Motor neuron (in vitro differentiated cells): ENCODE measurements around the gene TMEM239. TPM values are rescaled to one million over a fixed set of nuclear protein-coding genes. Genes with fewer than 3 reads are reported as not detected.
"Not testable (repeated sequence)": the region's sequence is repeated elsewhere in the genome, so short reads cannot be mapped to it uniquely, and the experiment has no call there.

Experiments
- ATAC-seq, 8 experiments: fragments of 200-7000 bp; cut with Tn5 transposase; replicated peaks in 6 of 8; 2 replicates each; pipeline ENCODE4 v1.8.0; 2021; ENCODE audit warnings: mild to moderate bottlenecking in 8 of 8, moderate library complexity in 8 of 8
- H3K27ac ChIP-seq, 2 donors: fragments of 250-450 bp; sonication (Bioruptor Pico); 2 replicates each; pipeline ENCODE4 v1.9.0; 2021; ENCODE audit warnings: antibody characterized with exemption in 2 of 2, mild to moderate bottlenecking in 2 of 2, moderate library complexity in 1 of 2
- H3K4me1 ChIP-seq, 2 donors: fragments of 250-450 bp; sonication (Bioruptor Pico); replicated peaks in 1 of 2; 2 replicates each; pipeline ENCODE4 v1.6.1; 2021; ENCODE audit warnings: antibody characterized with exemption in 2 of 2, mild to moderate bottlenecking in 2 of 2, moderate library complexity in 1 of 2
- H3K4me3 ChIP-seq, 5 donors: fragments of 250-450 bp; sonication (Bioruptor Pico); 2 replicates each; pipeline ENCODE4 v1.9.0; 2021; ENCODE audit warnings: antibody characterized with exemption in 5 of 5, mild to moderate bottlenecking in 5 of 5, moderate library complexity in 4 of 5
- WGBS, 10 experiments: fragments of 450-650 bp; shearing (Covaris generic); methylation state at CpG; one replicate each; pipeline ENCODE4 v1.0.0; 2022; 5-methylcytosine and 5-hydroxymethylcytosine counted together
- in situ Hi-C, 9 experiments: fragments of 400-800 bp; cut with MboI; loops; one replicate each; pipeline ENCODE4 v1.15.0; 2021; ENCODE audit warnings: low sequenced_read_pairs in 9 of 9, low pct_unique_long_range_greater_than_20kb in 2 of 9; ENCODE audit not compliant: unreplicated experiment in 9 of 9
- total RNA-seq, 8 experiments: library from RNA; unstranded; fragments of 300-600 nt; gene quantifications; 2 replicates each; pipeline versions ENCODE4 v1.2.3 to v1.2.4, GENCODE V29; 2022

Gene TMEM239
- total RNA-seq, 8 experiments from 2014 or later, result 0.13 to 1.4 (median 0.27) TPM; not detected in 3

DNA sequence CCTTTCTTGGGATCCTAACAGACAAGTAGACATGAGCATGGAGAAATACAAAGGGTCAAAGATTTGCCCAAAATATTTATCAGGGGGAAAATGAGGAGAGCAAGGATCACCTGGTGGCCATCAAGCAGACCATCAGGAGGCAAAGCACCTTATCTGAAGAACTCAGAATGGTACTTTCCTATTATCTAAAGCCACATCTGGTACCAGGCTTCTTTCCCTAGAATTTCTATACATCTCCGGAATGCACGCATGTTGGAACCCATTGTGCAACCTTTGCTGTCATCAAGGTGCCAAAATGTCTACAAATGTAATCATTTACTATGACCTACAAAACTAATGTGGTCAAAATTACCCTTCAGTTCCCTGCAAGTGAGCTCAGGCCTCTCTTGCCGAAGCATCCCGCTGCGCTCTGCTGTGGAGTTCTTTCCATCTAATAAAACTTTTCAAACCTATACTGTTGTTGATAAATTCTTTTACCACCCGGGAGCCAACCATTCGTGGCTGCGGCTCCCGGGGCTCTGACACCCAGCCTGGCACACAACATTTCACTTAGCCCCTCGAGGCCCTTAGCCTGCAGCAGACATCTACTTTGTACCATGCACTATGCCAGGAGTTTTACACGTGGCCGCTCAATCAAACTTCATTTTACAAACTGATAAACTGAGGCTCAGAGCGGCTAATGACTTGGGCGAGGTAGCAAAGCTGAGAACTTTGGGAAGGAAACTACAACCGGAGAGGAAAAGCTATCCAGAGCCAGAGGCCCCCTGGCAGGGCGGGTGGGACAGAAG is 11.9 kb upstream of the TMEM239 start:
- Histone ChIP-seq H3K27ac (no peak overlapping the region), H3K4me1 (peaks cover 5% of the 10 kb centered on the region in 2 donors), H3K4me3 (no peak overlapping the region)
- 46 to 90% (median 54%) methylated on average over 2 to 11 of the region's 16 CpGs; no CpG with 5 or more reads in 2 of the 10 experiments for WGBS, 10 experiments
- in situ Hi-C loops, result no loop called here
- no peak for ATAC-seq

DNA sequence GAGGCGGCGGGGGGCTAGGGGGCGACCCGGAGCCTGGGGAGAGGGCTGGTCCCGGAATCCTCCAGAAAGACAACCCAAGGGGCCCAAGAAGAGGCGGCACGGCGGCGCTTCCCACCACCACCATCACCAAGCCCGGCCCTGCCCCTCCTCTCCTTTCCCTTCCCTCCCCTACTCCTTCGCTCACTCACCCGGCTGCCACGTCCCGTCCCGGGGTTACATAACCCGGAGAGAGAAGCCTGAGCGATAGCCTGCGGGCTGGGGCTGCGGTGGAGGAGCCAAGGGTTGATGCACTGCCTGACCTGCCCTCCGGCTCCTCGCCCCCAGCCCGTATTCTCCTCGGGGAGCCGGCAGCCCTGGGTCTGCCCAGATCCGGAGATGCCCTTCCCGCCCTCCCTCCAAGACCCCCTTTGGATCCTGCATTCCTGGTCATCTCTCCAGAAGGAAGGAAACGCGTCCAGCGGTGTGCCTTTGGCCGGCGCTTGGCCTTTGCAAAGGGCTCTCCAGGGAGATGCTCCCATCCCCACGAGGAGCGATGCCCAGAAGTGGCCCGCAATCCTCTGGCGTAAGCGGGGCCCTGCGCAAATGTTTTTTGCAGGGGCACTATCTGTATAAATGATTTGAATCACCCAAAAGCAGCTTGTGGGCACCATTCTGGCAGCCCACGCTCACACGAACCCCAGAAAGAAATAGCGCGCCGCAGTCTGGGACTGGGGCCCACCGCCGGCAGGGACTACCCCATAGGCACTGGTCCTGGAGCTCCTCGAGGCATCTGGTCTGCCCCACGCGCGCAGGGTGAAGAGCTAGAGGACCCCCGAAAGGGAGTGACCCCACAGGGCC is 11.1 kb upstream of the TMEM239 start:
- Histone ChIP-seq H3K4me1 (no peaks in the 10 kb centered on the region), H3K27ac (no peak overlapping the region), H3K4me3 (no peak overlapping the region)
- in situ Hi-C loops, result no loop called here
- 0 to 23% (median 8%) methylated on average over 1 to 14 of the region's 49 CpGs; no CpG with 5 or more reads in 6 of the 10 experiments for WGBS, 10 experiments
- peak in 5 of 8 experiments; percentile 29 to 63 (median 36) for ATAC-seq

DNA sequence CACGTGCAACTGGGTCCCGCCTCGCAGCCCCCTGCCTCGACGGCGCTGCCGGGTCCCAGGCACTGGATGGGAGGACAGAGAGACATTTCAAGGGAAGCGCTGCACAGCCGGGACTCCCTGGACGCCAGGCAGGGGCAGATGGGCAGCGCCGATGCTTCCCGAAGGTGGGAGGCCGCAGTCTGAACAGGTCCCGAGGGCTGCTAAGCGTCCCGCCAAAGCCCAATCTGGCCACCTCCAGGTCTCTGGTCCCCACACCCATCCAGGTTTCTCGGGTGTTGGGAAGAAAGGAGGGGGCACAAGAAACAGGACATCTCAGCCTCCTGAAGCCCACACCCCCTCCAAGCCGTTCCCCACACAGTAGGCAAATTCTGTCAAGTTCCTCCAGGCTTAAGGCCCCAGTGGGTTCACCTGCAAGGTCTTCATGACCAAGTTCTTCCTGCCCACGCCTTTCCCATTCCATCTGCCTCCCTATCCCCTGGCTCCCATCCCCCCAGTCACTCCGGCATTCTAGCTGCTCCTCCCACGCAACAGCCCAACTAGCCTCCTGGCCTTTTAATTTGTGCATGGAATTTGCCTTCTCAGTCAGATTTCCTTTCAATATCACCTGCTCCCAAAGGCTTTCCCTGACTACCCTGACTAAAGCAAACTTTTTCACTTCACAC is 10.3 kb upstream of the TMEM239 start:
- in situ Hi-C loops, result no loop called here
- no peak overlapping the region for H3K4me3 ChIP-seq
- ATAC-seq, result no peak

DNA sequence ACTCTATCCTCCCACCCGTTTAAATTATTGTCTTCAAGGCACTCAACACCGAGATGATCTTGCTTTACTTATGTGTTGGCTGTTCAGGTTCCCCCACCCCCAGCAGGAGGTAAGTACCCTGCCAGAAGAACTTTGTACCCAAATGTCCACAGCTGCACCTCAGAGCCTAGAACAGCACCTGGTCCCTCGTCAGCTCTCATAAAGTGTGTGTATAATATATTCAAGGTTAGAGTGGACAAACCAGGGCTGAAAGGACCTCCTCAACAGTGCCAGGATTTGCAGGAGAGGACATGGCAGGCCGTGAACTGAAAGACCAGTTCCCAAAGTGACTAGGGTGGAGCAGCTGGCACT is 9.8 kb upstream of the TMEM239 start:
- WGBS, 10 experiments, result 20 to 71% (median 42%) methylated on average over 1 to 4 of the region's 4 CpGs; no CpG with 5 or more reads in 2 of the 10 experiments
- no peak for ATAC-seq

More for the DNA sequence above, 10.3 kb upstream of the TMEM239 start:
- Histone ChIP-seq H3K27ac (no peak overlapping the region), H3K4me1 (no peaks in the 10 kb centered on the region)
- WGBS, 10 experiments, result 13 to 70% (median 32%) methylated on average over 1 to 12 of the region's 22 CpGs; no CpG with 5 or more reads in 2 of the 10 experiments

DNA sequence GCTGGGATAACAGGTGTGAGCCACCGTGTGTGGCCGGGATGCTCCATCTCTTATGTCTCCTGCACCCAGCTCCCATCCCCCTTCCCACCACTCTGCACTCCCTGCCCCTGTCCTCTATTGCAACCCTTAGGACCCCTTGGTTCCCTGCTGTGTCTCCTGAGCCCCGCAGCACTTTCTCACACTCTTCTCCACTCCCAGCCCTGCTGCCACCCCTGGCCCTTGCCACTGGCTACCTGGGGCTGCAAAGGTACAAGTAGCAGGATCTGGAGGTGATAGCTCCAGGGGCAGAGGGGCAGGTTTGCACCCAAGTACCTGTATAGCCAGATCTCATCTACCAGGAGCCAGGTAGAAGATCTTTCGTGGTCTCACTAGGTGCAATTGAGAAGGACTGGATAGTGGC is 9.1 kb upstream of the TMEM239 start:
- Histone ChIP-seq H3K4me1 (no peaks in the 10 kb centered on the region), H3K4me3 (no peak overlapping the region), H3K27ac (no peak overlapping the region)
- in situ Hi-C loops, result no loop called here
- WGBS, 10 experiments, result 40 to 80% (median 55%) methylated on average over 1 to 2 of the region's 4 CpGs; no CpG with 5 or more reads in 6 of the 10 experiments
- no peak for ATAC-seq

More for the DNA sequence above, 9.8 kb upstream of the TMEM239 start:
- no peak overlapping the region for H3K27ac ChIP-seq
- H3K4me3 ChIP-seq, result no peak overlapping the region
- in situ Hi-C loops, result no loop called here
- no peaks in the 10 kb centered on the region for H3K4me1 ChIP-seq

DNA sequence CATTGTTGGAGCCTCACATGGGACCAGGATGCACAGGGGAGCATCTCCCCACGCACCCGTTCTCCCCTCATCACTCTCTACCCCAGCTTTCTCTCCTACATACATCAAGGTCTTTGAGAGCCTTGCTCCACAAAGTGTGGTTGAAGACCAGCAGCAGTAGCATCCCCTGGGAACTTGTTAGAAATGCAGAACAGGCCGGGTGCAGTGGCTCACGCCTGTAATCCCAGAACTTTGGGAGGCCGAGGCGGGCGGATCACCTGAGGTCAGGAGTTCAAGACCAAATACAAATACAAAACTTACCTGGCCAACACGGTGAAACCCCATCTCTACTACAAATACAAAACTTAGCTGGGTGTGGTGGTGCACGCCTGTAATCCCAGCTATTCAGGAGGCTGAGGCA is 8.2 kb upstream of the TMEM239 start:
- H3K27ac ChIP-seq, H3K4me3 ChIP-seq, in situ Hi-C loops, H3K4me1 ChIP-seq, ATAC-seq: not testable (repeated sequence)
- WGBS, 10 experiments, result 0 to 90% (median 60%) methylated on average over 1 to 2 of the region's 9 CpGs; no CpG with 5 or more reads in 5 of the 10 experiments

DNA sequence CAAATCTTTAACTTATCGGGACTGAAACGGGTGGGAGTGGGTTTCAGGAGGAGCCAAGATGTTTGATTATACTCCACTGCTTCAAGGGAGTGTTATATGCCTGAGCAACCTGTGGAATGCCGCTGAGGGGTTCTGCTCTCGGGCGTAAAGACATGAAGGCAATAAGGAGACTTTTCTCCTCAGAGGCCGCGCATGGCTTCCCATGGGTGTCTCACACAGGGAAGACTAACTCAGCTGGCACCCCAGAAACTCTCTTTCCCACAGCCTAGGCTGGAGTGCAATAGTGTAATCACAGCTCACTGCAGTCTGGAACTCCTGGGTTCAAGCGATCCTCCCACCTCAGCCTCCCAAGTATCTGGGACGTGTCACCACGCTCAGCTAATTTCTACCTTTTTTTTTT is 6.5 kb upstream of the TMEM239 start:
- H3K4me1 ChIP-seq, result no peaks in the 10 kb centered on the region
- H3K27ac ChIP-seq, result no peak overlapping the region
- no peak overlapping the region for H3K4me3 ChIP-seq
- no peak for ATAC-seq
- in situ Hi-C loops, result no loop called here
- WGBS, 10 experiments, result 60 to 100% (median 83%) methylated on average over 1 to 8 of the region's 10 CpGs; no CpG with 5 or more reads in 1 of the 10 experiments

DNA sequence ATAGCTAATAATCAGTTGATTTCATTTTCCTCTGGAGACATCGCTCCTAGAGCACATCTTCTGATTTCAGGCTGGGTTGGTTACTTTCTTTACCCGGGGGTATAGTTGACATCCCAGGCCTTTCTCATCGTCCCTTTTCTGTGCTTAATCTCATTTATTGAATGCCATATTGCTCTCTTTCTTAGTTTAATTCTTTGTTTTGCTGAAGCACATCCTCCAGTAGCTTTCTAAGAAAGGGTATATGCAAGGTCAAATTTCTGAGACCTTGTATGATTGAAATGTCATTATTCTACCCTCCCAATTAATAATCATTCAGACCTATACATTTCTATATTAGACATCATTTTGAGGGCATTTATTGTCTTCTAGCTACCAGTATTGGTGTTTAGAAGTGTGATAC is 4.0 kb upstream of the TMEM239 start:
- Histone ChIP-seq H3K27ac (no peak overlapping the region), H3K4me1 (no peaks in the 10 kb centered on the region), H3K4me3 (no peak overlapping the region)
- 0 to 85% (median 54%) methylated on average over 1 to 3 of the region's 3 CpGs; no CpG with 5 or more reads in 2 of the 10 experiments for WGBS, 10 experiments
- in situ Hi-C loops, result no loop called here
- no peak for ATAC-seq

DNA sequence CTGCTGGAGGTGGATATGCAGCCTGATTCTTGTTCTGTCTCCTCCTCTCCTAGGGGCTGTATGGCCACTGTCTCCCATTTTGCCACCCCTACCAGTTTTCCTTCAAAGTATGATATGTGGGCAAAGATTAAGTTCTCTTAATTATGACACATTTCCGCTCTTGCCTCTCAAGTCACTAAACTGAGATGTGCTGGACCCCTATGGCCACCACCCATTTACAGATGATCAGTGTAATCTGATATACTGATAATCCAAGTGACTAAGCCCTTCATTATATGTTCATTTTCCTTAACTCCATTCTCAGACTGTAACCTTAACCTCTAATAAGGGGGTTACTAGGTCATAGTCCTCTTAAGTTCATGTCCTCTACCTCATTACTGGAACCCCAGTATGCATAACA is 2.1 kb upstream of the TMEM239 start:
- in situ Hi-C loops, result no loop called here
- WGBS, 10 experiments, result 44 to 100% (median 80%) methylated on average over 1 of the region's 1 CpG; no CpG with 5 or more reads in 7 of the 10 experiments
- peak in 3 of 8 experiments; percentile 16 to 46 (median 31) for ATAC-seq

DNA sequence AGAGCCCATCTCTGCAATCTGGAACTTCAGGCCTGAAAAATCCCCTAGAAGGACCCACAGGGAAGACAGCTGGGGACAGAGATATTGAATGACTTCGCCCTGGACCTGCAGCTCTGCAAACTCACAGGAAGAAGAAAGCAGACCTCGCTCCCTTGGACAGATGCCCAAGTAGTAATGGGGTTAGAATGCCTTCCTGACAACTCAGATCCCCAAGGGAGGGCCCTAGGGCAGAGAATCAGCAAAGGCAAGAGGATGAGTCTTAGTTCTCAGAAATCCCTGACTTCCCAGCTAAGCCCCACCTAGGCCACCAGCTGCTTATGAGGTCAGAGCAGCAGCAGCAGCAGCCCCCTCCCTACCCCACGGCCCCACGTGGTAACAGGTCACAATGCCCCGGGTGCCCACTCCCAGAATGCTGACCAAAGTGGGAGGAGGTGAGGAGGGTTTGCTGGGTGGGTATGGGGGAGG is 1.5 kb upstream of the TMEM239 start, which contains the start of gene C20orf141:
C20orf141 (plus strand) TSS at position 401 of the 465 bp plus-strand sequence. CDS start 198 bp downstream, outside the sequence.
- Histone ChIP-seq H3K4me1 (no peaks in the 10 kb centered on the region), H3K4me3 (no peak within 1 kb of the TSS), H3K27ac (no peak within 1 kb of the TSS)
- peak in 3 of 8 experiments; percentile 94 to 96 (median 96) for ATAC-seq
- in situ Hi-C loops, result no loop called here
- 0 to 40% (median 20%) methylated on average over 1 to 5 of the region's 5 CpGs; no CpG with 5 or more reads in 7 of the 10 experiments for WGBS, 10 experiments

More for the DNA sequence above, 2.1 kb upstream of the TMEM239 start:
- no peak overlapping the region for H3K4me3 ChIP-seq
- H3K27ac ChIP-seq, result no peak overlapping the region
- H3K4me1 ChIP-seq, result no peaks in the 10 kb centered on the region

DNA sequence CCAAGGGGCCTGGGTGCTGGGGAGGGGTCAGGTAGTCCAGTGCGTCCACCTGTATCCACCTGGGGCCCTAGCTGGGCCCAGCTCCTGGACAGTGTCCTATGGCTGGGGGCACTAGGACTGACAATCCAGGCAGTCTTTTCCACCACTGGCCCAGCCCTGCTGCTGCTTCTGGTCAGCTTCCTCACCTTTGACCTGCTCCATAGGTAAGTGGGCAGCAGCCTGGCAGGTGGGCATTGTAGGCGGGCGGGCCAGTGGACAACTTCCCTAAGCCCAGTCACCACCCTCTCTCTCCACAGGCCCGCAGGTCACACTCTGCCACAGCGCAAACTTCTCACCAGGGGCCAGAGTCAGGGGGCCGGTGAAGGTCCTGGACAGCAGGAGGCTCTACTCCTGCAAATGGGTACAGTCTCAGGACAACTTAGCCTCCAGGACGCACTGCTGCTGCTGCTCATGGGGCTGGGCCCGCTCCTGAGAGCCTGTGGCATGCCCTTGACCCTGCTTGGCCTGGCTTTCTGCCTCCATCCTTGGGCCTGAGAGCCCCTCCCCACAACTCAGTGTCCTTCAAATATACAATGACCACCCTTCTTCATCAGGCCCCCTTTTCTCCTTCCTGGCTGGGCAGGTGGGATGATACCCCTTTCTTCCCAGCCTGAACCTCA is 793 bp upstream of the TMEM239 start:
- ATAC-seq, result no peak
- H3K27ac ChIP-seq, result no peak overlapping the region
- in situ Hi-C loops, result no loop called here

More for the DNA sequence above, 793 bp upstream of the TMEM239 start:
- Histone ChIP-seq H3K4me3 (no peak overlapping the region), H3K4me1 (no peaks in the 10 kb centered on the region)
- 56 to 100% (median 66%) methylated on average over 1 to 4 of the region's 8 CpGs; no CpG with 5 or more reads in 5 of the 10 experiments for WGBS, 10 experiments
